ENCODE measurements around the gene CNN2.

GRCh38 chr19:1004803-1005664 lies 21.4 kb upstream of the CNN2 start:
- TF ChIP-seq, protein P1, sequence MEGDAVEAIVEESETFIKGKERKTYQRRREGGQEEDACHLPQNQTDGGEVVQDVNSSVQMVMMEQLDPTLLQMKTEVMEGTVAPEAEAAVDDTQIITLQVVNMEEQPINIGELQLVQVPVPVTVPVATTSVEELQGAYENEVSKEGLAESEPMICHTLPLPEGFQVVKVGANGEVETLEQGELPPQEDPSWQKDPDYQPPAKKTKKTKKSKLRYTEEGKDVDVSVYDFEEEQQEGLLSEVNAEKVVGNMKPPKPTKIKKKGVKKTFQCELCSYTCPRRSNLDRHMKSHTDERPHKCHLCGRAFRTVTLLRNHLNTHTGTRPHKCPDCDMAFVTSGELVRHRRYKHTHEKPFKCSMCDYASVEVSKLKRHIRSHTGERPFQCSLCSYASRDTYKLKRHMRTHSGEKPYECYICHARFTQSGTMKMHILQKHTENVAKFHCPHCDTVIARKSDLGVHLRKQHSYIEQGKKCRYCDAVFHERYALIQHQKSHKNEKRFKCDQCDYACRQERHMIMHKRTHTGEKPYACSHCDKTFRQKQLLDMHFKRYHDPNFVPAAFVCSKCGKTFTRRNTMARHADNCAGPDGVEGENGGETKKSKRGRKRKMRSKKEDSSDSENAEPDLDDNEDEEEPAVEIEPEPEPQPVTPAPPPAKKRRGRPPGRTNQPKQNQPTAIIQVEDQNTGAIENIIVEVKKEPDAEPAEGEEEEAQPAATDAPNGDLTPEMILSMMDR (IDR thresholded peaks at IDR 0.05): no peak
- no peak for TF ChIP-seq ZFX (IDR thresholded peaks at IDR 0.05; ENCODE audit: borderline replicate concordance)
